Measurements from ENCODE around the gene UBAC2. TPM values are rescaled to one million over a fixed set of nuclear protein-coding genes. Genes with fewer than 3 reads are reported as not detected.

The UBAC2 gene
- 71.1 and 96.0 TPM in 2 replicates for total RNA-seq (2014; rRNA removed; shearing (Covaris generic))

- in situ Hi-C loops (cut with HindIII; ENCODE audit: low sequenced_read_pairs) = no loop called here
- peak; percentile 92 for DNase-seq (ENCODE audit: low spot score)
Measured at GRCh38 chr13:99200432-99201167, at the start of gene UBAC2. UBAC2 (plus strand) TSS chr13:99200854; CDS start chr13:99200909, 55 bp downstream.

- DNase-seq (ENCODE audit: low spot score) = no peak
Measured at GRCh38 chr13:99151516-99151915, 49.1 kb upstream of the UBAC2 start.

GRCh38 chr13:99153219-99153618, 47.4 kb upstream of the UBAC2 start:
- in situ Hi-C loops (cut with HindIII; ENCODE audit: low sequenced_read_pairs) = no loop called here
- no peak for DNase-seq (ENCODE audit: low spot score)

More at GRCh38 chr13:99151516-99151915, 49.1 kb upstream of the UBAC2 start:
- in situ Hi-C loops (cut with HindIII; ENCODE audit: low sequenced_read_pairs) = no loop called here

GRCh38 chr13:99154064-99154463, 46.6 kb upstream of the UBAC2 start:
- no peak for DNase-seq (ENCODE audit: low spot score)
- in situ Hi-C loops (cut with HindIII; ENCODE audit: low sequenced_read_pairs) = no loop called here

GRCh38 chr13:99155821-99156220, 44.8 kb upstream of the UBAC2 start:
- DNase-seq (ENCODE audit: low spot score) = no peak
- in situ Hi-C loops (cut with HindIII; ENCODE audit: low sequenced_read_pairs) = no loop called here

GRCh38 chr13:99157046-99157445, 43.6 kb upstream of the UBAC2 start:
- in situ Hi-C loops (cut with HindIII; ENCODE audit: low sequenced_read_pairs) = no loop called here
- no peak for DNase-seq (ENCODE audit: low spot score)

- DNase-seq (ENCODE audit: low spot score) = no peak
- in situ Hi-C loops (cut with HindIII; ENCODE audit: low sequenced_read_pairs) = no loop called here
Measured at GRCh38 chr13:99158846-99159245, 41.8 kb upstream of the UBAC2 start.

- no peak for DNase-seq (ENCODE audit: low spot score)
- in situ Hi-C loops (cut with HindIII; ENCODE audit: low sequenced_read_pairs) = no loop called here
Measured at GRCh38 chr13:99159331-99160061, 41.2 kb upstream of the UBAC2 start.

- DNase-seq (ENCODE audit: low spot score) = no peak
- in situ Hi-C loops (cut with HindIII; ENCODE audit: low sequenced_read_pairs) = no loop called here
Measured at GRCh38 chr13:99160415-99160814, 40.2 kb upstream of the UBAC2 start.

- in situ Hi-C loops (cut with HindIII; ENCODE audit: low sequenced_read_pairs) = no loop called here
- no peak for DNase-seq (ENCODE audit: low spot score)
Measured at GRCh38 chr13:99161512-99161911, 39.1 kb upstream of the UBAC2 start.

GRCh38 chr13:99162567-99163361, 37.9 kb upstream of the UBAC2 start:
- in situ Hi-C loops (cut with HindIII; ENCODE audit: low sequenced_read_pairs) = no loop called here
- DNase-seq (ENCODE audit: low spot score) = no peak

- DNase-seq (ENCODE audit: low spot score) = no peak
- in situ Hi-C loops (cut with HindIII; ENCODE audit: low sequenced_read_pairs) = no loop called here
Measured at GRCh38 chr13:99164226-99164625, 36.4 kb upstream of the UBAC2 start.

- in situ Hi-C loops (cut with HindIII; ENCODE audit: low sequenced_read_pairs) = no loop called here
- DNase-seq (ENCODE audit: low spot score) = no peak
Measured at GRCh38 chr13:99165753-99166587, 34.7 kb upstream of the UBAC2 start.

- in situ Hi-C loops (cut with HindIII; ENCODE audit: low sequenced_read_pairs) = no loop called here
- DNase-seq (ENCODE audit: low spot score) = no peak
Measured at GRCh38 chr13:99172951-99173350, 27.7 kb upstream of the UBAC2 start.

GRCh38 chr13:99173606-99174005, 27.0 kb upstream of the UBAC2 start:
- DNase-seq (ENCODE audit: low spot score) = no peak
- in situ Hi-C loops (cut with HindIII; ENCODE audit: low sequenced_read_pairs) = no loop called here

- in situ Hi-C loops (cut with HindIII; ENCODE audit: low sequenced_read_pairs) = no loop called here
Measured at GRCh38 chr13:99174533-99175100, 26.0 kb upstream of the UBAC2 start.

GRCh38 chr13:99176309-99177276, 24.1 kb upstream of the UBAC2 start:
- in situ Hi-C loops (cut with HindIII; ENCODE audit: low sequenced_read_pairs) = no loop called here
- DNase-seq (ENCODE audit: low spot score) = peak; percentile 68

More at GRCh38 chr13:99174533-99175100, 26.0 kb upstream of the UBAC2 start:
- no peak for DNase-seq (ENCODE audit: low spot score)

GRCh38 chr13:99178636-99179035, 22.0 kb upstream of the UBAC2 start:
- DNase-seq (ENCODE audit: low spot score) = no peak
- in situ Hi-C loops (cut with HindIII; ENCODE audit: low sequenced_read_pairs) = no loop called here

Data from G401 (cell line).